ENCODE measurements around the gene PAQR5. TPM values are rescaled to one million over a fixed set of nuclear protein-coding genes. Genes with fewer than 3 reads are reported as not detected.
A peak's percentile ranks its signal among the peaks of the same experiment; 100 is the strongest.

The PAQR5 gene
- total RNA-seq, 2 experiments from 2014 or later: 0.14 TPM; not detected in 1

GRCh38 chr15:69317392-69317841, 18.7 kb downstream of the PAQR5 start:
- intact Hi-C loops (cut with micrococcal nuclease): no loop called here
- TF ChIP-seq CTCF (IDR thresholded peaks at IDR 0.05): no peak
- H3K4me3 Mint-ChIP-seq: no peak overlapping the region
- H3K36me3 Mint-ChIP-seq (ENCODE audit: low read depth): no peaks in the 10 kb centered on the region
- H3K4me1 Mint-ChIP-seq (ENCODE audit: low read depth): peaks cover 13% of the 10 kb centered on the region
- H3K27ac Mint-ChIP-seq: no peak overlapping the region
- CTCF ChIA-PET: no interaction called here
- H3K9me3 Mint-ChIP-seq: no peaks in the 10 kb centered on the region
- POLR2A ChIA-PET: no interaction called here
- ATAC-seq (no peak), DNase-seq (no peak)
- H3K27me3 Mint-ChIP-seq: peaks cover 3% of the 10 kb centered on the region

GRCh38 chr15:69318033-69318432, 19.3 kb downstream of the PAQR5 start:
- peaks cover 6% of the 10 kb centered on the region for H3K27me3 Mint-ChIP-seq
- DNase-seq (no peak), ATAC-seq (no peak)
- no peaks in the 10 kb centered on the region for H3K36me3 Mint-ChIP-seq (ENCODE audit: low read depth)
- intact Hi-C loops (cut with micrococcal nuclease): no loop called here
- peaks cover 13% of the 10 kb centered on the region for H3K4me1 Mint-ChIP-seq (ENCODE audit: low read depth)
- no peak overlapping the region for H3K4me3 Mint-ChIP-seq
- no peak for TF ChIP-seq CTCF (IDR thresholded peaks at IDR 0.05)
- CTCF ChIA-PET: no interaction called here
- H3K9me3 Mint-ChIP-seq: no peaks in the 10 kb centered on the region
- POLR2A ChIA-PET: no interaction called here
- no peak overlapping the region for H3K27ac Mint-ChIP-seq

- Mint-ChIP-seq H3K27me3 (peaks cover 10% of the 10 kb centered on the region), H3K9me3 (no peaks in the 10 kb centered on the region), H3K36me3 (ENCODE audit: low read depth) (no peaks in the 10 kb centered on the region), H3K4me1 (ENCODE audit: low read depth) (peaks cover 13% of the 10 kb centered on the region), H3K27ac (no peak overlapping the region), H3K4me3 (no peak overlapping the region)
- POLR2A ChIA-PET: no interaction called here
- ATAC-seq (no peak), DNase-seq (no peak)
- intact Hi-C loops (cut with micrococcal nuclease): no loop called here
- CTCF ChIA-PET: interaction anchor here (0.8 to 0.9 kb wide), 2 partner anchors 36 to 272 kb away, joined by 3 read pairs; no protein-coding TSS in a partner anchor
- TF ChIP-seq CTCF (IDR thresholded peaks at IDR 0.05): no peak
These were observed 21.0 kb downstream of the PAQR5 start for GRCh38 chr15:69319384-69320375.

GRCh38 chr15:69320977-69321554, 22.4 kb downstream of the PAQR5 start:
- Mint-ChIP-seq H3K4me1 (ENCODE audit: low read depth) (peaks cover 13% of the 10 kb centered on the region), H3K4me3 (no peak overlapping the region), H3K9me3 (no peaks in the 10 kb centered on the region), H3K36me3 (ENCODE audit: low read depth) (no peaks in the 10 kb centered on the region), H3K27me3 (peaks cover 16% of the 10 kb centered on the region), H3K27ac (no peak overlapping the region)
- ATAC-seq: peak; percentile 61
- DNase-seq: peak; percentile 6
- POLR2A ChIA-PET: no interaction called here
- intact Hi-C loops (cut with micrococcal nuclease): no loop called here
- CTCF ChIA-PET: no interaction called here
- TF ChIP-seq CTCF (IDR thresholded peaks at IDR 0.05): no peak

- ATAC-seq (no peak), DNase-seq (no peak)
- TF ChIP-seq CTCF (IDR thresholded peaks at IDR 0.05): no peak
- Mint-ChIP-seq H3K27me3 (peaks cover 17% of the 10 kb centered on the region), H3K27ac (no peak overlapping the region), H3K36me3 (ENCODE audit: low read depth) (no peaks in the 10 kb centered on the region), H3K4me1 (ENCODE audit: low read depth) (peaks cover 13% of the 10 kb centered on the region), H3K4me3 (no peak overlapping the region), H3K9me3 (no peaks in the 10 kb centered on the region)
- intact Hi-C loops (cut with micrococcal nuclease): no loop called here
- CTCF ChIA-PET: no interaction called here
- POLR2A ChIA-PET: no interaction called here
These were observed 25.2 kb downstream of the PAQR5 start for GRCh38 chr15:69323893-69324430.

Measured in activated CD8-positive, alpha-beta T cell treated with anti-CD3 and anti-CD28 coated beads for 36 hours (primary cell).